WTC11 (cell line): Measurements from ENCODE around the gene SETX. TPM values are rescaled to one million over a fixed set of nuclear protein-coding genes. Genes with fewer than 3 reads are reported as not detected.

ENCODE experiments used
- ATAC-seq: fragments of 200-7000 bp; cut with Tn5 transposase; 2 replicates; pipeline ENCODE4 v1.10.0; 2021; ENCODE audit warnings: mild to moderate bottlenecking, moderate library complexity
- CTCF ChIA-PET: fragments of 300-600 bp; sonication (Branson Sonifier 250); formaldehyde crosslinking; loops from one replicate; lab custom pipeline; 2021; ENCODE audit warnings: antibody characterized with exemption; lab: Charles Lee
- POLR2A ChIA-PET: fragments of 350-600 bp; sonication (Branson Sonifier 250); formaldehyde crosslinking; loops from one replicate; lab custom pipeline; 2021; ENCODE audit warnings: antibody characterized with exemption; lab: Charles Lee
- DNase-seq: peaks from one replicate; pipeline ENCODE4 v3.0.0; 2021; ENCODE audit warnings: low spot score
- H3K27ac Mint-ChIP-seq: 2 replicates; pipeline ENCODE4 v1.8.0; 2021; ENCODE audit warnings: mixed read lengths
- H3K27me3 Mint-ChIP-seq: 2 replicates; pipeline ENCODE4 v1.8.0; 2021; ENCODE audit warnings: low read depth, mild to moderate bottlenecking, moderate library complexity, mixed read lengths
- H3K36me3 Mint-ChIP-seq: 2 replicates; pipeline ENCODE4 v1.8.0; 2021; ENCODE audit warnings: mixed read lengths
- H3K4me1 Mint-ChIP-seq: 2 replicates; pipeline ENCODE4 v1.8.0; 2022; ENCODE audit warnings: mixed read lengths
- H3K4me3 Mint-ChIP-seq: 2 replicates; pipeline ENCODE4 v1.8.0; 2021; ENCODE audit warnings: mild to moderate bottlenecking, moderate library complexity, mixed read lengths
- H3K9me3 Mint-ChIP-seq: 2 replicates; pipeline ENCODE4 v1.8.0; 2021; ENCODE audit warnings: mixed read lengths
- ARID4B ChIP-seq: sonication (generic); formaldehyde crosslinking; IDR thresholded peaks from 2 replicates; pipeline ENCODE4 v1.8.0; 2023; ENCODE audit warnings: missing genetic modification reagents, mild to moderate bottlenecking, borderline replicate concordance
- ATF1 ChIP-seq: sonication (generic); formaldehyde crosslinking; IDR thresholded peaks from 2 replicates; pipeline ENCODE4 v1.8.1; 2023; ENCODE audit warnings: mild to moderate bottlenecking, moderate library complexity, missing genetic modification reagents
- E2F4 ChIP-seq: sonication (generic); formaldehyde crosslinking; IDR thresholded peaks from 2 replicates; pipeline ENCODE4 v1.8.1; 2022; ENCODE audit warnings: low read depth, mild to moderate bottlenecking, moderate library complexity, missing genetic modification reagents, borderline replicate concordance
- ETV6 ChIP-seq: sonication (generic); formaldehyde crosslinking; IDR thresholded peaks from 2 replicates; pipeline ENCODE4 v1.8.1; 2022; ENCODE audit warnings: mild to moderate bottlenecking, missing genetic modification reagents
- FOXP1 ChIP-seq: sonication (generic); formaldehyde crosslinking; IDR thresholded peaks from 2 replicates; pipeline ENCODE4 v1.8.0; 2022; ENCODE audit warnings: missing genetic modification reagents, mild to moderate bottlenecking, moderate library complexity, borderline replicate concordance
- GTF2I ChIP-seq: fragments of 250-450 bp; sonication (Bioruptor Pico); conservative IDR thresholded peaks from 2 replicates; pipeline ENCODE4 v1.4.0; 2021; ENCODE audit warnings: mild to moderate bottlenecking
- JAZF1 ChIP-seq: fragments of 250-450 bp; sonication (Bioruptor Pico); IDR thresholded peaks from 2 replicates; pipeline ENCODE4 v1.9.0; 2021; ENCODE audit warnings: moderate library complexity, mild to moderate bottlenecking, inconsistent platforms
- JUN ChIP-seq: sonication (generic); formaldehyde crosslinking; IDR thresholded peaks from 2 replicates; pipeline ENCODE4 v1.8.0; 2023; ENCODE audit warnings: mild to moderate bottlenecking, missing genetic modification reagents
- KAT7 ChIP-seq: sonication (generic); formaldehyde crosslinking; IDR thresholded peaks from 2 replicates; pipeline ENCODE4 v1.8.1; 2023; ENCODE audit warnings: missing genetic modification reagents, mild to moderate bottlenecking, borderline replicate concordance
- MYBL2 ChIP-seq: sonication (generic); formaldehyde crosslinking; IDR thresholded peaks from 2 replicates; pipeline ENCODE4 v1.8.1; 2023; ENCODE audit warnings: mild to moderate bottlenecking, moderate library complexity, missing genetic modification reagents
- NR2C2 ChIP-seq: sonication (generic); formaldehyde crosslinking; IDR thresholded peaks from 2 replicates; pipeline ENCODE4 v1.8.0; 2022; ENCODE audit warnings: mild to moderate bottlenecking, missing genetic modification reagents
- OVOL2 ChIP-seq: fragments of 250-450 bp; sonication (Bioruptor Pico); IDR thresholded peaks from 2 replicates; pipeline ENCODE4 v1.9.0; 2021; ENCODE audit warnings: mild to moderate bottlenecking, borderline replicate concordance
- PRDM15 ChIP-seq: sonication (generic); formaldehyde crosslinking; IDR thresholded peaks from 2 replicates; pipeline ENCODE4 v1.8.0; 2022; ENCODE audit warnings: missing genetic modification reagents
- PREB ChIP-seq: sonication (generic); formaldehyde crosslinking; IDR thresholded peaks from 2 replicates; pipeline ENCODE4 v1.8.1; 2022; ENCODE audit warnings: mild to moderate bottlenecking, missing genetic modification reagents, moderate library complexity, borderline replicate concordance
- SP1 ChIP-seq: sonication (generic); formaldehyde crosslinking; conservative IDR thresholded peaks from 2 replicates; pipeline ENCODE4 v1.8.1; 2022; ENCODE audit warnings: missing genetic modification reagents
- STAT6 ChIP-seq: sonication (generic); formaldehyde crosslinking; conservative IDR thresholded peaks from 2 replicates; pipeline ENCODE4 v1.8.1; 2023; ENCODE audit warnings: mild to moderate bottlenecking, low read depth, missing genetic modification reagents, moderate library complexity
- TP53 ChIP-seq: sonication (generic); formaldehyde crosslinking; IDR thresholded peaks from 2 replicates; pipeline ENCODE4 v1.8.1; 2023; ENCODE audit warnings: mild to moderate bottlenecking, missing genetic modification reagents
- USF1 ChIP-seq: sonication (generic); formaldehyde crosslinking; IDR thresholded peaks from 2 replicates; pipeline ENCODE4 v1.8.0; 2022; ENCODE audit warnings: mild to moderate bottlenecking, missing genetic modification reagents
- ZNF138 ChIP-seq: sonication (generic); formaldehyde crosslinking; conservative IDR thresholded peaks from 2 replicates; pipeline ENCODE4 v1.8.1; 2022; ENCODE audit warnings: mild to moderate bottlenecking, moderate library complexity, missing genetic modification reagents
- ZNF232 ChIP-seq: sonication (generic); formaldehyde crosslinking; IDR thresholded peaks from 2 replicates; pipeline ENCODE4 v1.8.0; 2022; ENCODE audit warnings: mild to moderate bottlenecking, missing genetic modification reagents
- ZNF416 ChIP-seq: fragments of 250-450 bp; sonication (Bioruptor Pico); IDR thresholded peaks from 2 replicates; pipeline ENCODE4 v1.9.0; 2021; ENCODE audit warnings: mild to moderate bottlenecking, inconsistent platforms
- ZSCAN18 ChIP-seq: fragments of 250-450 bp; sonication (Bioruptor Pico); IDR thresholded peaks from 2 replicates; pipeline ENCODE4 v2.1.2; 2022; ENCODE audit warnings: mild to moderate bottlenecking, moderate library complexity
- total RNA-seq: library from RNA; stranded (reverse); gene quantifications from 3 replicates; pipeline ENCODE4 v1.2.3, GENCODE V29; 2021

The SETX gene
- total RNA-seq, 1 experiment from 2014 or later: 30.1 TPM

- Mint-ChIP-seq H3K27ac (no peak overlapping the region), H3K36me3 (no peaks in the 10 kb centered on the region), H3K4me1 (no peaks in the 10 kb centered on the region)
- ChIA-PET POLR2A (no interaction called here), CTCF (no interaction called here)
- ATAC-seq: no peak
- TF ChIP-seq SP1 (no peak), TP53 (CRISPR knock-in tag) (no peak), STAT6 (CRISPR knock-in tag) (no peak), ZSCAN18 (no peak), JUN (CRISPR knock-in tag) (no peak), OVOL2 (no peak), E2F4 (CRISPR knock-in tag) (no peak), GTF2I (CRISPR knock-in tag) (no peak)
- TF ChIP-seq, all 79 proteins: peak for 0
- H3K9me3 Mint-ChIP-seq: no peaks in the 10 kb centered on the region
- no peaks in the 10 kb centered on the region for H3K27me3 Mint-ChIP-seq
- no peak overlapping the region for H3K4me3 Mint-ChIP-seq
- no peak for DNase-seq
Measured at GRCh38 chr9:132365986-132366385, 11.2 kb upstream of the SETX start.

GRCh38 chr9:132364068-132364467 is 9.3 kb upstream of the SETX start:
- Mint-ChIP-seq H3K4me1 (no peaks in the 10 kb centered on the region), H3K27ac (no peak overlapping the region), H3K27me3 (no peaks in the 10 kb centered on the region), H3K9me3 (no peaks in the 10 kb centered on the region), H3K4me3 (no peak overlapping the region), H3K36me3 (no peaks in the 10 kb centered on the region)
- ChIA-PET CTCF (no interaction called here), POLR2A (no interaction called here)
- ATAC-seq: no peak
- TF ChIP-seq NR2C2 (CRISPR knock-in tag) (no peak), GTF2I (CRISPR knock-in tag) (no peak), USF1 (CRISPR knock-in tag) (no peak), ZNF232 (no peak), JAZF1 (CRISPR knock-in tag) (no peak), PREB (CRISPR knock-in tag) (no peak), PRDM15 (CRISPR knock-in tag) (no peak), FOXP1 (no peak), ATF1 (CRISPR knock-in tag) (no peak), KAT7 (CRISPR knock-in tag) (no peak), ETV6 (no peak), ZNF416 (CRISPR knock-in tag) (no peak), ZNF138 (CRISPR knock-in tag) (no peak), MYBL2 (CRISPR knock-in tag) (no peak), ARID4B (CRISPR knock-in tag) (no peak)
- no peak for DNase-seq
